Neuronal stem cell (in vitro differentiated cells): ENCODE data around the gene PDZD2.
A peak's percentile ranks its signal among the peaks of the same experiment; 100 is the strongest.

Source experiments
- DNase-seq: peaks from one replicate; pipeline ENCODE4 v3.0.0-alpha.2; 2013; ENCODE audit warnings: low spot score
- H2AFZ ChIP-seq: one replicate; pipeline ENCODE4 v1.6.1; 2013; ENCODE audit warnings: mild to moderate bottlenecking, low read length, inconsistent platforms
- H2AK5ac ChIP-seq: 2 replicates; pipeline ENCODE4 v1.6.1; 2013; ENCODE audit warnings: low read depth, mild to moderate bottlenecking, inconsistent platforms, low read length, moderate library complexity, mixed read lengths
- H2BK120ac ChIP-seq: 2 replicates; pipeline ENCODE4 v1.6.1; 2013; ENCODE audit warnings: low read depth, mild to moderate bottlenecking, inconsistent platforms, low read length, moderate library complexity, mixed read lengths
- H2BK12ac ChIP-seq: one replicate; pipeline ENCODE4 v1.6.1; 2013; ENCODE audit warnings: low read length, inconsistent platforms
- H2BK15ac ChIP-seq: 2 replicates; pipeline ENCODE4 v1.6.1; 2013; ENCODE audit warnings: mild to moderate bottlenecking, low read length, inconsistent platforms, mixed read lengths
- H2BK5ac ChIP-seq: one replicate; pipeline ENCODE4 v1.6.1; 2013; ENCODE audit warnings: inconsistent platforms, mild to moderate bottlenecking, low read length, moderate library complexity
- H3K14ac ChIP-seq: one replicate; pipeline ENCODE4 v1.6.1; 2013; ENCODE audit warnings: low read length, inconsistent platforms
- H3K18ac ChIP-seq: 2 replicates; pipeline ENCODE4 v1.6.1; 2013; ENCODE audit warnings: low read length, inconsistent platforms
- H3K23ac ChIP-seq: 2 replicates; pipeline ENCODE4 v1.6.1; 2013; ENCODE audit warnings: low read depth, mild to moderate bottlenecking, mixed read lengths, low read length, inconsistent platforms; ENCODE audit not compliant: poor library complexity
- H3K27ac ChIP-seq: replicated peaks from 3 replicates; pipeline ENCODE4 v1.5.1; 2013; ENCODE audit warnings: low read length, inconsistent platforms
- H3K27me3 ChIP-seq, 3 experiments: 2 replicates each; pipeline ENCODE4 v1.6.1; 2013; ENCODE audit warnings: low read length in 3 of 3, mild to moderate bottlenecking in 2 of 3, inconsistent platforms in 1 of 3, low read depth in 1 of 3, mixed read lengths in 1 of 3, moderate library complexity in 1 of 3; ENCODE audit not compliant: control insufficient read depth in 3 of 3, insufficient read depth in 3 of 3
- H3K36me3 ChIP-seq, 2 donors: replicated peaks in 1 of 2; 2 replicates each; pipeline ENCODE4 v1.6.1; 2013; ENCODE audit warnings: low read length in 2 of 2; ENCODE audit not compliant: control insufficient read depth in 2 of 2, insufficient read depth in 2 of 2
- H3K4ac ChIP-seq: 2 replicates; pipeline ENCODE4 v1.6.1; 2013; ENCODE audit warnings: inconsistent platforms, mild to moderate bottlenecking, low read length, moderate library complexity
- H3K4me1 ChIP-seq, 2 donors: 1 replicate in 1 of 2; 2 replicates in 1 of 2; pipeline ENCODE4 v1.6.1; 2013; ENCODE audit warnings: low read length in 2 of 2, low read depth in 1 of 2; ENCODE audit not compliant: control insufficient read depth in 2 of 2, insufficient read depth in 1 of 2
- H3K4me2 ChIP-seq: one replicate; pipeline ENCODE4 v1.6.1; 2013; ENCODE audit warnings: mild to moderate bottlenecking, low read length, inconsistent platforms; ENCODE audit not compliant: insufficient read depth, poor library complexity, severe bottlenecking
- H3K4me3 ChIP-seq, 2 donors: 2 replicates each; pipeline ENCODE4 v1.5.1; 2013; ENCODE audit warnings: low read length in 2 of 2, mild to moderate bottlenecking in 2 of 2, inconsistent platforms in 1 of 2, moderate library complexity in 1 of 2
- H3K79me1 ChIP-seq: one replicate; pipeline ENCODE4 v1.6.1; 2013; ENCODE audit warnings: low read depth, mild to moderate bottlenecking, inconsistent platforms, low read length, moderate library complexity
- H3K9ac ChIP-seq: one replicate; pipeline ENCODE4 v1.6.1; 2013; ENCODE audit warnings: mild to moderate bottlenecking, low read depth, low read length, inconsistent platforms; ENCODE audit not compliant: poor library complexity
- H3K9me3 ChIP-seq, 2 donors: replicated peaks in 1 of 2; 2 replicates each; pipeline versions ENCODE3 to v1.6.1; 2013; ENCODE audit warnings: low read length in 2 of 2, mild to moderate bottlenecking in 2 of 2, inconsistent platforms in 1 of 2, low read depth in 1 of 2, mixed read lengths in 1 of 2, moderate library complexity in 1 of 2; ENCODE audit not compliant: control insufficient read depth in 2 of 2, insufficient read depth in 1 of 2
- H4K8ac ChIP-seq: one replicate; pipeline ENCODE4 v1.6.1; 2013; ENCODE audit warnings: low read depth, mild to moderate bottlenecking, inconsistent platforms, low read length, moderate library complexity
- H4K91ac ChIP-seq: one replicate; pipeline ENCODE4 v1.6.1; 2013; ENCODE audit warnings: low read length, low read depth, mild to moderate bottlenecking, inconsistent platforms; ENCODE audit not compliant: poor library complexity
- WGBS, 2 donors: extraction: QIAGEN DNeasy Blood & Tissue Kit; methylation state at CpG; one replicate each; pipeline ENCODE4 v1.1.7; 2013; ENCODE audit warnings: missing lambda C conversion rate in 2 of 2, mixed read lengths in 1 of 2; ENCODE audit not compliant: insufficient read length in 2 of 2, insufficient replicate concordance in 1 of 2; ENCODE audit errors: extremely low coverage in 2 of 2; 5-methylcytosine and 5-hydroxymethylcytosine counted together

Gene PDZD2

DNA sequence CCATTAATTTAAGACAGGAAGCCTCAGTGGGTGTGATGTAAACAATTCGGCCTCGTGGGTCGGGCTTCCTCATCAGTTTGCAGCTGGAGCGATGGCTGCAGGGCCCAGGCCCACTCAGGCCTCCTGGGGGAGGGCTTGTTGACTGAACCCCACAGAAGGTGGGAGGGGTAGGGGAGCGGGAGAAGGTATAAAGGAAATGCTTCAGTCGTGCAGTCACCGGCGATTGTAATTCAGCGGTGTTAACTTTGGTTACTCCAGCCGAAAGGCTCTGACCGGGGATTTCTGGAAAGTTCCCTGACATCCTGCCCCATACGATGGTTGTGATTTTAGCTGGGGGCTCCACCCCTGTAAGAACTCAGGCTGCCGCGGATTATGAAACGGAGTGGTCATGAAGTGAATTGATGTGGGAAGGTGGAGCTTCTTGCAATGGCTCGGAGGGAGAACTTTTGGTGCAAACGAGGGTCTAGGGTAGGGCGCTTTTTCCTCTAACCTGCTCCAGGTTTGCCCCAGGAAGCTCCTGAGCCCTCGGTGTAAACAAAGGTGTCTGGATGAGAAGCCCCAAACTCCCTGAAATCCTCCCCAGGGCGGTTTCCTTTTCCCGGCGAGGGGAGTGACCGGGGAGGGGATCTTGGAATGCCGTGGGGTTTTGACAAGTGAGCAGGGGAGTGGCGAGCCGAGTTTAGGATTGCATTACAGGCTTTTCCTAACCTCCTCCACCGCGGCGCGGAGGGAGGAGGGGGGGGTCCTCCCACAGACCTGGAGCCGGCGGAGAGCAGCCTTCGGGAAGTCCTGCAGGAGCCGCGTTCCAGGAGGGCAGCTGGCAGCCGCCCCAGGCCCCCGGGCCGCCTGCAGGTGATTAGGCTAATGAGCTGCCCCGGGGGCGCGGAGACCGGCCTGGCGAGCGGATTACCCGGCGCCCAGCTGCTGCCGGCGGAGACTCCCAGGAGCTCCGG lies 215.5 kb downstream of the PDZD2 start:
- H3K14ac ChIP-seq, result peak overlapping the region; percentile 47
- DNase-seq, result peak; percentile 69
- peak overlapping the region; percentile 95 for H2AFZ ChIP-seq
- H3K27ac ChIP-seq, result no peak overlapping the region
- H3K36me3 ChIP-seq, result no peaks in the 10 kb centered on the region
- H3K27me3 ChIP-seq, result peaks cover 0 to 4% (median 0%) of the 10 kb centered on the region in 3 experiments
- H3K18ac ChIP-seq, result peak overlapping the region; percentile 67
- H2BK120ac ChIP-seq, result no peak overlapping the region
- no peak overlapping the region for H2BK5ac ChIP-seq
- H3K4me1 ChIP-seq, result peaks cover 8% of the 10 kb centered on the region in 2 donors
- H2AK5ac ChIP-seq, result no peak overlapping the region
- no peak overlapping the region for H3K9ac ChIP-seq
- peaks cover 2 to 8% of the 10 kb centered on the region in 2 donors for H3K9me3 ChIP-seq
- H4K91ac ChIP-seq, result no peak overlapping the region
- H2BK15ac ChIP-seq, result peak overlapping the region; percentile 65
- peak overlapping the region; percentile 10 for H3K23ac ChIP-seq
- no peak overlapping the region for H2BK12ac ChIP-seq
- no peak overlapping the region for H4K8ac ChIP-seq
- no peaks in the 10 kb centered on the region for H3K79me1 ChIP-seq
- H3K4me3 ChIP-seq, result peak overlapping the region; percentile 63 to 82
- no CpG with 5 or more reads among the region's 49 CpGs for WGBS, 2 donors
- H3K4ac ChIP-seq, result no peak overlapping the region
- peak overlapping the region; percentile 90 for H3K4me2 ChIP-seq

DNA sequence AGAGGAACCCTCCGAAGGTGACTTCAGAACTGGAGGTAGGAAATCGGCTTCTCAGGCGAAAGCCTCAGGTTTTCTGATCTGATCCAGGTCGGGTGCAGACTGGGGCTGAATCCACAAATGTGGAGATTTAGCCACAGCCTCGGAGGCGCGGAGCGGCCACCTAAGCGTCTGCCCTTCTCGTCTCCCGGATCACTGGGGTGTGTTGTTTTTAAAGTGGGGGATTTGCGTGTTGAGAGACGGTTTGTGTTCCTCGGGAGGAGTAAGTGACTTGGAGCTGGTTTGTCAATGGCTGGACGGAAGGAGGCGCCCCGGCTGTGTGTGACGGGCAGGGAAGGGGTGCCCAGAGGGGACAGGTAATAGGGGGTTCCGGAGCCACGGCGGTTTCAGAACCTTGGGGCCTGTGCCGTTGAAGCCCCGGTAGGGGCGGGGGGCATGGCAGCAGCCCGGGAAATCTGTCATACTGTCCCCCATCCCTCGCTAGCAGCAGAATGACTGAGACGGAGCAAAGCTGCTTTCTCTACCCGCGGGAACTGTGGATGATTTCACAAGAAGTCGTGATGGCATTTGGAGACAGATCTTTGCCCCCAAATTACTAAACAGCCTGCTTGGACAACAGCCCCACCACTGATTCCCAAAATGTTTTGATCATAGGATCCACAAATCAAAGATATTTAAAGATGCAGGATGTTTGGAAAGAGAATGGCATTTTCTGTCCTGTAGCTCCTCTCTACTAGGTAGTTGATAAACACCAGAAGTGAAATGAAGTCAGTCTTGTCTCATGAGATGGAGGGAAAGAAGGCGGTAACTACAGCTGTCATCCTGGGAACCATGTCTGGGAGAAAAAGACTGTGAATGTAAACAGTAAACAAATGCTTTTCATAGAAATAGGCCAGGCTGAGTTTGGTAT lies 216.5 kb downstream of the PDZD2 start:
- H3K4me2 ChIP-seq, result peak overlapping the region; percentile 90
- peaks cover 5 to 18% of the 10 kb centered on the region in 2 donors for H3K9me3 ChIP-seq
- H3K36me3 ChIP-seq, result no peaks in the 10 kb centered on the region
- peak overlapping the region; percentile 63 to 82 for H3K4me3 ChIP-seq
- no peak overlapping the region for H3K14ac ChIP-seq
- H2AK5ac ChIP-seq, result no peak overlapping the region
- H3K23ac ChIP-seq, result peak overlapping the region; percentile 10
- peaks cover 0 to 4% (median 0%) of the 10 kb centered on the region in 3 experiments for H3K27me3 ChIP-seq
- peak overlapping the region; percentile 95 for H2AFZ ChIP-seq
- H3K4me1 ChIP-seq, result peaks cover 8% of the 10 kb centered on the region in 2 donors
- peak overlapping the region; percentile 44 for H3K18ac ChIP-seq
- no peak for DNase-seq
- no peak overlapping the region for H2BK5ac ChIP-seq
- no peak overlapping the region for H4K91ac ChIP-seq
- no peak overlapping the region for H3K27ac ChIP-seq
- no CpG with 5 or more reads among the region's 31 CpGs for WGBS, 2 donors
- no peak overlapping the region for H3K9ac ChIP-seq
- H4K8ac ChIP-seq, result no peak overlapping the region
- H3K4ac ChIP-seq, result no peak overlapping the region
- no peak overlapping the region for H2BK15ac ChIP-seq
- H2BK12ac ChIP-seq, result no peak overlapping the region
- no peak overlapping the region for H2BK120ac ChIP-seq
- H3K79me1 ChIP-seq, result no peaks in the 10 kb centered on the region

DNA sequence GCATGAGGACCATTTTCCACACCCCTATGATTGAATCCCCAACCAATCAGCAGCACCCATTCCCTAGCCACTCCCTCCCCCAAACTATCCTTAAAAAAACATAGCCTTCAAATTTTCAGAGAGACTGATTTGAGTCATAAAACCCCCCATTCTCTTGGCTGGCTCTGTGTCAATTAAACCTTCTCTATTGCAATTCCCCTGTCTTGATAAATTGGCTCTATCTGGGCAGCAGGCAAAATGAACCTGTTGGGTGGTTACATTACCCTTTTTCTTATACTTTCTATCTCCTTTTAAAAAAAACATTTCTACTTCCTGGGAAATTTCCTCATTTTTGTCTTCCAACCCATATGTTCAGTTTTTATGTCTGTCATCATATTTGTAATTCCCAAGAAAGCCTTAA lies 220.2 kb downstream of the PDZD2 start:
- Histone ChIP-seq H3K36me3 (no peaks in the 10 kb centered on the region), H2AK5ac (no peak overlapping the region), H4K8ac (no peak overlapping the region), H3K79me1 (no peaks in the 10 kb centered on the region), H3K4me3 (no peak overlapping the region), H3K4me1 (peaks cover 7 to 8% of the 10 kb centered on the region in 2 donors), H2BK12ac (no peak overlapping the region), H3K23ac (no peak overlapping the region), H4K91ac (no peak overlapping the region), H2BK120ac (no peak overlapping the region), H3K27ac (no peak overlapping the region), H3K14ac (no peak overlapping the region), H3K9ac (no peak overlapping the region), H2AFZ (no peak overlapping the region), H3K27me3 (peaks cover 0 to 4% (median 0%) of the 10 kb centered on the region in 3 experiments), H3K4ac (no peak overlapping the region), H3K9me3 (peaks cover 5 to 18% of the 10 kb centered on the region in 2 donors), H3K4me2 (no peak overlapping the region), H2BK5ac (no peak overlapping the region), H2BK15ac (no peak overlapping the region), H3K18ac (no peak overlapping the region)
- DNase-seq, result no peak

DNA sequence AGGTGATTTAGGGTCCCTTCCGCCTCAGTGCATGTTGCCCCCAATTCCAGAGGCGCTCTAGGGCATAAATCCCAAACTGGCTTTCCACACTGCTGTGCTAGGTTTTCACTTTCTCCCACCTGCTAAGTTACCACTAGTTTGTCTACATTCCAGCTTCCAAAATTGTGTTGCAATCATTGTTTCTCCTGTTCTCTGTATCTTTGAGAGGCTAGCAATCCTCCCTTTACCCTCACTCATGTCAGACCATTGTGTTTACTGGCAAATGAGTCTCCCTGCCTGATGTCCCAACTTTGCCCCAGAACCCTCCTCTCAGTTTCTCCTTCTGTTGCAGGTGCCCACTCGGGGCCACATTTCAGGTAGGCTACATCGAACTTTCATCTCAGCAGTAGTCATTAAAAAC lies 221.3 kb downstream of the PDZD2 start:
- H3K79me1 ChIP-seq, result no peaks in the 10 kb centered on the region
- no peak overlapping the region for H3K27ac ChIP-seq
- no peak overlapping the region for H2AK5ac ChIP-seq
- H3K4me2 ChIP-seq, result no peak overlapping the region
- no peak for DNase-seq
- no peak overlapping the region for H3K14ac ChIP-seq
- no peak overlapping the region for H4K8ac ChIP-seq
- H2BK5ac ChIP-seq, result no peak overlapping the region
- no CpG with 5 or more reads among the region's 4 CpGs for WGBS, 2 donors
- no peak overlapping the region for H4K91ac ChIP-seq
- H2AFZ ChIP-seq, result no peak overlapping the region
- H3K9ac ChIP-seq, result no peak overlapping the region
- no peaks in the 10 kb centered on the region for H3K36me3 ChIP-seq
- no peak overlapping the region for H3K18ac ChIP-seq
- peaks cover 3 to 5% of the 10 kb centered on the region in 2 donors for H3K4me1 ChIP-seq
- H3K27me3 ChIP-seq, result peaks cover 0 to 4% (median 0%) of the 10 kb centered on the region in 3 experiments
- no peak overlapping the region for H3K23ac ChIP-seq
- H3K4ac ChIP-seq, result no peak overlapping the region
- no peak overlapping the region for H2BK120ac ChIP-seq
- peaks cover 5 to 18% of the 10 kb centered on the region in 2 donors for H3K9me3 ChIP-seq
- H2BK15ac ChIP-seq, result no peak overlapping the region
- no peak overlapping the region for H3K4me3 ChIP-seq
- H2BK12ac ChIP-seq, result no peak overlapping the region
